HepG2 (cell line): ENCODE measurements around the gene VASH2. TPM values are rescaled to one million over a fixed set of nuclear protein-coding genes. Genes with fewer than 3 reads are reported as not detected.
A peak's percentile ranks its signal among the peaks of the same experiment; 100 is the strongest.
"Not testable (repeated sequence)": the region's sequence is repeated elsewhere in the genome, so short reads cannot be mapped to it uniquely, and the experiment has no call there.

Experiments used
- ATAC-seq: fragments of 200-7000 bp; cut with Tn5 transposase; 3 replicates; pipeline ENCODE4 v1.9.1; 2020; ENCODE audit warnings: mild to moderate bottlenecking, moderate library complexity
- BruUV-seq: library from RNA; stranded (reverse); fragments of 400-500 nt; replicated peaks from 2 replicates; lab custom pipeline; 2021; lab: Mats Ljungman, UMichigan
- CTCF ChIA-PET: fragments of 300-600 bp; formaldehyde crosslinking; extraction: SDS; loops from one replicate; lab custom pipeline; 2021; ENCODE audit warnings: low total read pairs, inconsistent platforms, low intra/inter-chr PET ratio; lab: Yijun Ruan, JAX
- POLR2A ChIA-PET: fragments of 350-600 bp; sonication (Branson Sonifier 250); formaldehyde crosslinking; loops from one replicate; lab custom pipeline; 2020; ENCODE audit warnings: antibody characterized with exemption, inconsistent platforms; lab: Yijun Ruan, JAX
- DNase-seq: peaks from one replicate; pipeline ENCODE4 v3.0.0-alpha.2; 2015; ENCODE audit warnings: low spot score
- FAIRE-seq: peaks from 3 replicates; lab custom pipeline; 2011; peaks lifted over from hg19 to GRCh38; lab: Jason Lieb, UNC
- H2AFZ ChIP-seq: one replicate; pipeline ENCODE4 v1.6.1; 2011; ENCODE audit warnings: low read length, inconsistent platforms
- H3K27ac ChIP-seq: fragments of 300-600 bp; 3 replicates; pipeline ENCODE4 v1.8.0; 2011; ENCODE audit warnings: mixed run types, mild to moderate bottlenecking, mixed read lengths, low read length, inconsistent platforms; ENCODE audit not compliant: insufficient read depth; ENCODE audit errors: extremely low read length
- H3K27me3 ChIP-seq, 2 experiments: fragments of 200-600 bp in 1 of 2; 2 replicates in 1 of 2; 3 replicates in 1 of 2; pipeline versions ENCODE4 v1.6.0 to v1.8.0; 2011; ENCODE audit warnings: low read length in 2 of 2, mild to moderate bottlenecking in 2 of 2, moderate library complexity in 2 of 2, inconsistent platforms in 1 of 2; ENCODE audit not compliant: insufficient read depth in 2 of 2, control insufficient read depth in 1 of 2
- H3K36me3 ChIP-seq, 2 experiments: fragments of 200-600 bp in 1 of 2; replicated peaks in 1 of 2; 2 replicates in 1 of 2; 3 replicates in 1 of 2; pipeline versions ENCODE4 v1.5.1 to v1.8.0; 2011; ENCODE audit warnings: low read length in 2 of 2, inconsistent platforms in 1 of 2; ENCODE audit not compliant: insufficient read depth in 2 of 2, control insufficient read depth in 1 of 2
- H3K4me1 ChIP-seq: 2 replicates; pipeline ENCODE4 v1.5.1; 2012; ENCODE audit warnings: low read length, inconsistent platforms; ENCODE audit not compliant: insufficient read depth
- H3K4me2 ChIP-seq: 2 replicates; pipeline ENCODE4 v1.6.0; 2011; ENCODE audit warnings: low read depth, low read length, inconsistent platforms
- H3K4me3 ChIP-seq, 3 experiments: fragments of 200-600 bp in 1 of 3; sonication (generic), shearing (Covaris generic) in 1 of 3; replicated peaks in 1 of 3; 2 replicates each; pipeline ENCODE4 v1.5.1; 2011 to 2016; ENCODE audit warnings: low read length in 3 of 3, inconsistent platforms in 2 of 3, low read depth in 2 of 3, mild to moderate bottlenecking in 2 of 3, control low read depth in 1 of 3, mixed read lengths in 1 of 3; ENCODE audit not compliant: insufficient read depth in 1 of 3
- H3K79me2 ChIP-seq: one replicate; pipeline ENCODE4 v1.6.1; 2011; ENCODE audit warnings: low read length, inconsistent platforms; ENCODE audit not compliant: insufficient read depth
- H3K9ac ChIP-seq: 2 replicates; pipeline ENCODE4 v1.6.0; 2011; ENCODE audit warnings: mild to moderate bottlenecking, low read depth, low read length, inconsistent platforms; ENCODE audit not compliant: insufficient read depth
- H3K9me3 ChIP-seq: 2 replicates; pipeline ENCODE4 v1.5.1; 2012; ENCODE audit warnings: mild to moderate bottlenecking, low read length
- H4K20me1 ChIP-seq: 2 replicates; pipeline ENCODE4 v1.6.0; 2011; ENCODE audit warnings: inconsistent platforms, mild to moderate bottlenecking, low read length, moderate library complexity; ENCODE audit not compliant: insufficient read depth
- BHLHE40 ChIP-seq: IDR thresholded peaks from 2 replicates; pipeline ENCODE4 v1.6.1; 2011; ENCODE audit warnings: low read length, improper control_type of control experiment
- CREB1 ChIP-seq, 2 experiments: fragments of 450-650 bp in 1 of 2; IDR thresholded peaks; 2 replicates each; pipeline ENCODE4 v1.6.1; 2016 to 2017; ENCODE audit warnings: control low read depth in 1 of 2, mild to moderate bottlenecking in 1 of 2, missing compliant biosample characterization in 1 of 2, missing genetic modification characterization in 1 of 2
- ELF1 ChIP-seq: sonication (generic); formaldehyde crosslinking; IDR thresholded peaks from 2 replicates; pipeline ENCODE4 v1.4.0; 2020; ENCODE audit warnings: missing genetic modification reagents
- ERF ChIP-seq: IDR thresholded peaks from 2 replicates; pipeline ENCODE4 v1.6.1; 2018; ENCODE audit warnings: missing biosample characterization, missing genetic modification reagents
- FOXK1 ChIP-seq: sonication (generic); formaldehyde crosslinking; IDR thresholded peaks from 2 replicates; pipeline ENCODE4 v1.4.0; 2020; ENCODE audit warnings: low read depth, missing genetic modification reagents, borderline replicate concordance
- HIVEP1 ChIP-seq: sonication (generic); formaldehyde crosslinking; IDR thresholded peaks from 2 replicates; pipeline ENCODE4 v1.4.0; 2020; ENCODE audit warnings: mild to moderate bottlenecking, missing genetic modification reagents
- REL ChIP-seq: sonication (generic); formaldehyde crosslinking; conservative IDR thresholded peaks from 2 replicates; pipeline ENCODE4 v1.8.0; 2022; ENCODE audit warnings: mild to moderate bottlenecking, missing genetic modification reagents, moderate library complexity
- REXO4 ChIP-seq: sonication (generic); formaldehyde crosslinking; IDR thresholded peaks from 2 replicates; pipeline ENCODE4 v1.8.0; 2022; ENCODE audit warnings: missing genetic modification reagents, mild to moderate bottlenecking, borderline replicate concordance
- SALL2 ChIP-seq: sonication (generic); formaldehyde crosslinking; IDR thresholded peaks from 2 replicates; pipeline ENCODE4 v1.8.1; 2023; ENCODE audit warnings: mild to moderate bottlenecking, missing genetic modification reagents, inconsistent platforms
- SMAD1 ChIP-seq: sonication (generic); formaldehyde crosslinking; IDR thresholded peaks from 2 replicates; pipeline ENCODE4 v1.4.0; 2020; ENCODE audit warnings: missing genetic modification reagents, low read depth, mild to moderate bottlenecking, borderline replicate concordance
- SOX5 ChIP-seq: IDR thresholded peaks from 2 replicates; pipeline ENCODE4 v1.6.1; 2016; ENCODE audit warnings: borderline replicate concordance
- TIGD3 ChIP-seq: sonication (generic); formaldehyde crosslinking; IDR thresholded peaks from 2 replicates; pipeline ENCODE4 v1.5.1; 2020; ENCODE audit warnings: mild to moderate bottlenecking, missing genetic modification reagents, borderline replicate concordance
- TRIM22 ChIP-seq: fragments of 450-650 bp; IDR thresholded peaks from 2 replicates; pipeline ENCODE4 v1.6.1; 2017
- ZBTB42 ChIP-seq: sonication (generic); formaldehyde crosslinking; IDR thresholded peaks from 2 replicates; pipeline ENCODE4 v1.5.0; 2020; ENCODE audit warnings: mild to moderate bottlenecking, missing genetic modification reagents
- ZNF276 ChIP-seq: sonication (generic); formaldehyde crosslinking; IDR thresholded peaks from 2 replicates; pipeline ENCODE4 v1.4.0; 2020; ENCODE audit warnings: mild to moderate bottlenecking, low read depth, missing genetic modification reagents
- WGBS: methylation state at CpG from one replicate; pipeline ENCODE4 v1.1.6; 2017; ENCODE audit warnings: low lambda C conversion rate; 5-methylcytosine and 5-hydroxymethylcytosine counted together
- in situ Hi-C: cut with HindIII; loops from 2 replicates; pipeline ENCODE4 v1.10.0; 2017; ENCODE audit warnings: low pct_unique_long_range_greater_than_20kb; ENCODE audit not compliant: extremely low pct_ligation_motif_present
- intact Hi-C: fragments of 100-400 bp; cut with micrococcal nuclease; formaldehyde crosslinking; loops from one replicate; pipeline ENCODE4 v1.10.0; 2022; ENCODE audit not compliant: unreplicated experiment
- polyA plus RNA-seq, 8 experiments: library from polyadenylated mRNA; depleted of rRNA in 3 of 8; stranded (reverse) in 7 of 8; unstranded in 1 of 8; fragments of >200 nt; fragmentation: Illumina TruSeq in 4 of 8; extraction: Trizol in 4 of 8; gene quantifications; 2 replicates each; pipeline versions ENCODE4 v1.2.1 to v1.2.3, GENCODE V29; 2011 to 2016; ENCODE audit warnings: low read depth in 4 of 8, missing spikeins in 1 of 8, mixed read lengths in 1 of 8; ENCODE audit not compliant: insufficient read depth in 1 of 8
- total RNA-seq, 5 experiments: library from RNA; depleted of rRNA; stranded (reverse); fragments of >200 nt; fragmentation: Illumina TruSeq; extraction: Trizol; gene quantifications; 2 replicates each; pipeline ENCODE4 v1.2.3, GENCODE V29; 2016; ENCODE audit warnings: low read depth in 1 of 5

The VASH2 gene
- total and polyA plus RNA-seq, 2 of the 13 experiments (the other 11 are each of a cell fraction or from before 2014, with no cell fraction given) = 0.44 to 1.00 TPM

GRCh38 chr1:212914110-212914509, 36.2 kb upstream of the VASH2 start:
- CTCF ChIA-PET, H2AFZ ChIP-seq, H3K9ac ChIP-seq, POLR2A ChIA-PET, ATAC-seq, DNase-seq, H3K4me2 ChIP-seq, H4K20me1 ChIP-seq, H3K4me3 ChIP-seq, BruUV-seq, in situ Hi-C loops, H3K9me3 ChIP-seq, H3K27me3 ChIP-seq, H3K27ac ChIP-seq, H3K79me2 ChIP-seq, H3K36me3 ChIP-seq, FAIRE-seq: not testable (repeated sequence)
- WGBS = 74% methylated on average over 4 of the region's 5 CpGs
- intact Hi-C loops = loop anchor here (10.0 kb wide), 1 partner anchor 99 kb away; no protein-coding TSS in a partner anchor
- peaks cover 26% of the 10 kb centered on the region for H3K4me1 ChIP-seq

- Histone ChIP-seq H3K79me2 (no peaks in the 10 kb centered on the region), H3K4me2 (peak overlapping the region; percentile 65), H3K9me3 (no peaks in the 10 kb centered on the region), H3K36me3 (no peaks in the 10 kb centered on the region), H2AFZ (no peak overlapping the region), H3K9ac (no peak overlapping the region), H3K27ac (no peak overlapping the region), H4K20me1 (no peaks in the 10 kb centered on the region), H3K27me3 (peaks cover 0 to 12% of the 10 kb centered on the region in 2 experiments; a peak in 1 of 5 replicates), H3K4me1 (peaks cover 26% of the 10 kb centered on the region), H3K4me3 (no peak overlapping the region)
- ChIA-PET POLR2A (no interaction called here), CTCF (no interaction called here)
- ATAC-seq = no peak
- in situ Hi-C loops = no loop called here
- FAIRE-seq = no peak
- WGBS = 76% methylated on average over 3 of the region's 3 CpGs
- intact Hi-C loops = loop anchor here (10.0 kb wide), 1 partner anchor 100 kb away; no protein-coding TSS in a partner anchor
- BruUV-seq = no TSS peak
- no peak for DNase-seq
- TF ChIP-seq CREB1 (IDR thresholded peaks at IDR 0.05) (no peak), CREB1 (CRISPR knock-in tag; IDR thresholded peaks at IDR 0.05) (no peak), HIVEP1 (CRISPR knock-in tag) (no peak), ELF1 (no peak), BHLHE40 (no peak), SMAD1 (no peak), SALL2 (CRISPR knock-in tag) (no peak), ZBTB42 (no peak), FOXK1 (no peak), TRIM22 (no peak), TIGD3 (no peak), ERF (CRISPR knock-in tag) (no peak), REXO4 (CRISPR knock-in tag) (no peak), REL (CRISPR knock-in tag) (no peak), ZNF276 (no peak), SOX5 (CRISPR knock-in tag) (no peak)
Measured at GRCh38 chr1:212914789-212915188, 35.6 kb upstream of the VASH2 start.
